Right renal cortex interstitium (tissue), 3 donors: ENCODE results near the gene NAGS. TPM values are rescaled to one million over a fixed set of nuclear protein-coding genes. Genes with fewer than 3 reads are reported as not detected.
"Not testable (repeated sequence)": the region's sequence is repeated elsewhere in the genome, so short reads cannot be mapped to it uniquely, and the experiment has no call there.

Experiments used
- DNase-seq, 3 donors: peaks; one replicate each; pipeline ENCODE4 v3.0.0-alpha.2; 2013; ENCODE audit warnings: low read depth in 3 of 3, low spot score in 2 of 3
- polyA plus RNA-seq, 3 donors: library from polyadenylated mRNA; unstranded; fragments of 120-200 nt; gene quantifications; one replicate each; pipeline ENCODE4 v1.2.1, GENCODE V29; 2013; ENCODE audit not compliant: insufficient read length in 3 of 3

The NAGS gene
- polyA plus RNA-seq, 3 donors: 2.2 to 3.2 (median 3.0) TPM

DNA sequence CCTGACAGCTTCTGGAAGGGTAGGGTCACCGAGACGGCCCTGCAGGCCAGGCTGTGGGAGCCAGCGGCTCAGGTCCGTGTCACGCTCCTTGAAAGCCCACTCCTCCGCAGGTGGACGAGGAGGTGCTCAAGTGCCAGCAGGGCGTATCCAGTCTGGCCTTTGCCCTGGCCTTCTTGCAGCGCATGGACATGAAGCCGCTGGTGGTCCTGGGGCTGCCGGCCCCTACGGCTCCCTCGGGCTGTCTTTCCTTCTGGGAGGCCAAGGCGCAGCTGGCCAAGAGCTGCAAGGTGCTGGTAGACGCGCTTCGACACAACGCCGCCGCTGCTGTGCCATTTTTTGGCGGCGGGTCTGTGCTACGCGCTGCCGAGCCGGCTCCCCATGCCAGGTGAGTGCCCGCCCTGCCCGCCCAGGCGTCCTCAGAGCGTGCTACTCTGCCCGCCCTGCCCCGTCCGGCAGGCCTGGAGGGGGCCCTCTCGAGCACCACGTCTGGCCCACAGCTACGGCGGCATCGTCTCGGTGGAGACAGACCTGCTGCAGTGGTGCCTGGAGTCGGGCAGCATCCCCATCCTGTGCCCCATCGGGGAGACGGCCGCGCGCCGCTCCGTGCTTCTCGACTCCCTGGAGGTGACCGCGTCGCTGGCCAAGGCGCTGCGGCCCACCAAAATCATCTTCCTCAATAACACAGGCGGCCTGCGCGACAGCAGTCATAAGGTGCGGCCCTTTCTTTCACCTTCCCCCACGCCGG lies 1.3 kb downstream of the NAGS start:
- DNase-seq: no peak

DNA sequence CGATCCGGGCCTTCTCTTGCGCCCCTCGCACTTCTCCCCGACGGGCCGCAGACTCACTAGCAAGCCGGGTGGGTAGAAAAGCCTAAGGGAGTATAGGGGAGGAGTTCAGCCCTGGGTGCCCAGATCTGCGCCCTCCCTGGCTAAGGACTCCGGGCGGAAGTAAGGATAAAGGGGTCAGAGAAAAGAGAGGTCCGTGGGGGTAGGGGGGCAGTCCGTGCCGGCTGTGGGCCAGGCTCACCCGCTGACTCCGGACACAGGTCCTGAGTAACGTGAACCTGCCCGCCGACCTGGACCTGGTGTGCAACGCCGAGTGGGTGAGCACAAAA lies 1.8 kb downstream of the NAGS start:
- no peak for DNase-seq

DNA sequence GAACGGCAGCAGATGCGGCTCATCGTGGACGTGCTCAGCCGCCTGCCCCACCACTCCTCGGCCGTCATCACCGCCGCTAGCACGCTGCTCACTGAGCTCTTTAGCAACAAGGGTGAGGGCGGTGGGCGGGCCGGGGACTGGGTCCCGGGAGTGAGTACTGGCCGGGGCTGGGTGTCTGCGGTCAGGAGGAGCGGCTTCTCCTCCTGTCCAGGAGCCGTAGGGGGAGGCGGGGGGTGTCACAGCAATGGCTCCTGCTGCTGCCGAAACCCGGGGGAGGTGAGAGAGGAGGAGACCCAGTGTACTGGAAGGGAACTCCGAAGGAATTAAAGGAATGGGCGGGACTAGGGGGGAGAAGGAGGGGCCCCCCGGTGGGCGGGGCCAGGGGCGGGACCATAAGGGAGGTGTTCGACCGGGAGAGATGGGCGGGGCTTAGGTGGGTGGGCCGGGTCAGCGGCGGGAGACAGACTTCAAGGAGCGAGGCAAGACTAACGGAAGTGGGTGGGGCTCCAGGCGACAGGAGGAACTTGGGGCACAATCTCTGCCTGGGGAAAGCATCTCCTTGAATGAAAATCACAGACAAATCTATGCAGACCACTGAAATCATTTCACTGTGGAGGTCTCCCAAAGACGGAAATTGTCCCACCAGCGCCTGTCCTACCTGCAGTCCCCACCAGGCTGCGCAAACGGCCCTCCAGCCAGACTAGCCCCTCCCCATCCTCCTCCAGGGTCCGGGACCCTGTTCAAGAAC lies 2.4 kb downstream of the NAGS start:
- DNase-seq: peak; percentile 90 to 92 (median 92)

DNA sequence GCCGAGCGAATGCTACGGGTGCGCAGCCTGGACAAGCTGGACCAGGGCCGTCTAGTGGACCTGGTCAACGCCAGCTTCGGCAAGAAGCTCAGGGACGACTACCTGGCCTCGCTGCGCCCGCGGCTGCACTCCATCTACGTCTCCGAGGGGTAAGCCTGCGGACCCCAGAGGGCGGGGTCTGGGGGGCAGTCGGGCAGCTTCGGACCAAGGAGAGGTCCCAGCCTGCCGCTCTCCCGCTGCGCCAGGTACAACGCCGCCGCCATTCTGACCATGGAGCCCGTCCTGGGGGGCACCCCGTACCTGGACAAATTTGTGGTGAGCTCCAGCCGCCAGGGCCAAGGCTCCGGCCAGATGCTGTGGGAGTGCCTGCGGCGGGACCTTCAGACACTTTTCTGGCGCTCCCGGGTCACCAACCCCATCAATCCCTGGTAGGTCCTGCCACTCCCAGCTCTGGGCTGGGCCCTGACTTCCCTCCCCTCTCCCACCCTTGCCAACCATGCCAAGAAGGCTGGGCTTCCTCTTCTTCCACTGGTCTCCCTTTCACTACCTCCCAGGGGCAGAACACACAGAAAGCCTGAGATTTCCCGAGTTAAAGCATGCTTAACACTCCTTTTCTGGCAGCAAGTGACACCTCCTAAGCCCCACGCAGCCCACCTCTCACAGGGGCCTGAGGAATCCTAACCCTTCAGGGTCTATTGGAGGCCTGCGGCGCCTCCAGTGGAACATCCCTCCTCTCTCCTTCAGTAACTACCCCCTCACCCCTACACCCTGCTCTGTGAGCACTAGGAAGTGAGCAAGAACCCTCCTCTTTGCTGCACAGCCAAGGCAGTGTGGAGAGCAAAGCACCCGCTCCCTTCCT lies 3.2 kb downstream of the NAGS start:
- no peak for DNase-seq

DNA sequence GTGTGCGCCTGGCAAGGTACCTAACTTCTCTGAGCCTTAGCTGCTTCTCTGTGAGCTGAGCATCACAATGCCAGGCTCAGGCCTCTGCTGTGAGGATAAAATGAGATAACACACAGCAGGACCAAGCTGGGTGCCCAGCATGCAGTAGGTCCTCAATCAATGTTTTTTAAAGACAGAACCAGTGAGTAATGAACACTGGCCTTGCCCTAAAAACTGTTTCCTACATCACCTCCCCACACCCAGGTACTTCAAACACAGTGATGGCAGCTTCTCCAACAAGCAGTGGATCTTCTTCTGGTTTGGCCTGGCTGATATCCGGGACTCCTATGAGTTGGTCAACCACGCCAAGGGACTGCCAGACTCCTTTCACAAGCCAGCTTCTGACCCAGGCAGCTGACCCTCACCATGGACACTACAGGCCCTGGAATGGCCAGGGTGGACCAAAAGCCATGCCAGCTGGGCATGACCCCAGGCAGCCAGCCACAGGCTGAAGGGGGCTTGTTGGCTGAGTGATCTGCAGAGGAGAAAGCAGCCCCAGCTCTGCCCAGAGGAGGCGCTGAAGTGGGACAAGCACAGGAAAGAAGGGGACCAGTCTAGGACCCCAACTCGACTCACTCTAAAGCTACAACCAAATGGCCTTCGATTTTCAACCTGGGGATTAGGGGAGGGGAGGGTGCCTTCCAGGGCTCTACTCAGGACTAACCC lies 3.9 kb downstream of the NAGS start:
- DNase-seq: no peak

DNA sequence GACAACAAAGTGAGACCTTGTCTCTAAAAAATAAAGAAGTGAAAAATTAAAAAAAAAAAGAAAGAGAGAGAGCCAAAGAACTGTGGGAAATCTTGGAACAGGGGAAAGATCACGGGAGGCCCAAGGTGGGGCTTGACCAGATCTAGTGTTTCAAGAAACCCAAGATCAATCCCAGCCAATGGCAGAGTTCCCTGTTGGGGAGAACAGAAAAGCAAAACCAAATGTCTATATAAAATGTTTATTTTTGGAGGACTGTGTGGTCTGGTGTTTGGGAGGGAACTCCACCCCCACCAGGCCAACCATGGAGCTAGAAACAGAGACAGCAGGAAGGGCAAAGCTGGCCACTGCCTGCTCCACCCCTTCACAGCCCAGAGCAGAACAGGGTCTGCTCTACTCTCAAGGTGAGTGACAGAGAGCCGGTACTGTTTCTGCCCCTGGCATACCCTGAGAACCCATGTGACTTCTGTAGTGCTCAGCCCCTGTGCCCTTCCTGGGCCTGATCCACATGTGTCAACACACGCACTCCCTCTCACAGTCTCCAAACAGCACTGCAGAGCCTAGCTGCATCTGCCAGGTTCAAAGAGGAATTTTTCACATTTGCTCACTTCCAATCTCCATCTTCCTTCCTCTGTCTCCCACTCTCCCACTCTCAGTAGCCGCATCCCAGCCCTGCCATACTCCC lies 6.7 kb downstream of the NAGS start:
- no peak for DNase-seq

DNA sequence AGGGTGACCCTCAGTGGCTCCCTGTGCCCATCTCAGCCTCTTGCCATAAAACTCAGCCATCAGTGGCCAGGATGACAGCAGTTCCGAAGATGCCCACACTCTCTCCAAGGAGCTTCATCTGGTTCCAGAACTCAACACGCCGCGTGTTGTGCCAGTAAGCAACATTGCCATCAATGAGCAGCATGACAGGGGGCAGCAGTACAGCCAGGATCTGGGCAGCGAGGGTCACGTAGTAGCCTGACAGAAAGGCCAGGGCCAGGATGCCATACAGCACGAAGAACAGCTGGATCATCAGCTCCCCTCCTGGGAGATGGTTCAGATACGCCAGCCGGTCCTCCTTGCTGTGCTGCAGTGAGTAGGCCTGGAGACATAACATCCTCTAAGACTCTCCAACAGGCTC lies 7.5 kb downstream of the NAGS start:
- DNase-seq: no peak

DNA sequence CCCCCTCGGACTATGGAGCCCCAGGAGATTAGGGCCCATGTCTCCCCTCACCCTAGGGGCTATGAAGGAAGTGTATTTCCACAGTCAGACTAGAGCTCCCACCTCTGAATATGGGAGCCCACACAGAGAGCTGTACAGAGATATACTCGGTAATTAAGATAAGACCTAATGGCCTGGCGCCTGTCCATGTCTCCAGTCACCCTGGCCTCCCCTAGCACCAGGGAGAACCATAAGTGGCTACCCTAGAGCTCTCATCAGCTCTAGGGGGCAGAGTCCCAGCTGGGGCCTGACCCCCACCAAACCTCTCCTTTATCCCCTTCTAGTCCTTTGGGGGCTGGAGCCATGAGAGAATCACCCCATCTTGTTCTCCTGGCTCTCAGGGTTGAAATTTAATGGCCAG lies 8.0 kb downstream of the NAGS start:
- DNase-seq: no peak

DNA sequence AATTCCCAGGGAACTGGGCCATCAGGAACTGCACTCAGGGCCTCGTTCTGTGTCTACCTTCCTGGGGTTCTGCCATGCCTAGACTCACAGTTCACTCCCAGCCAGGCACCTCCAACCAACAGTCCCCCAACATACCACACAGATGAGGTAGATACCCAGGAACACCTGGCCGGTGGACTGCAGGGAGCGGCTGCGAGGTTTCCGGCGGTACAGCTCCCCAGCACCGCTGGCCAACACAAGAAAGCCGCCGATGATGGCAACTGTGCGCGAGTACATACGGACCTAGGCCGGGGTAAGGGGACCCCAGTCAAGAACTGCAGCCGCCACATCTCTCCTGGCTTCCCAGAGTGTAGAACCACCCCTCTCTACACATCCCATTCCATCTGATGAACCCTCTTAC lies 8.5 kb downstream of the NAGS start:
- DNase-seq: no peak

DNA sequence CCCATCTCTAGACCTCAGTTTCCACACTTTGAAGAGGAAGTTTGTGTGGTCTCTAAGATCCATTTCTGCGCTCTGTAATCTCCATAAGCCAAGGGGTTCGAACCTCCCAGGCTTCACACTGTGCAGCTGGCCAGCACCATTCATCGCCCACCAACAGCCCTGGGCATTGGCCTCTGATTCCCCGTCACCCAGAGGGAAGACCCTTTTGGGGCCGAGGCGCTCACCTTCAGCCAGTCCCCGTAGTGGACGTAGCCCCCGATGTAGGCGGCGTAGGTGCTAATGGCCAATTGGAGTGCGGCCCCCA lies 9.7 kb downstream of the NAGS start:
- no peak for DNase-seq

DNA sequence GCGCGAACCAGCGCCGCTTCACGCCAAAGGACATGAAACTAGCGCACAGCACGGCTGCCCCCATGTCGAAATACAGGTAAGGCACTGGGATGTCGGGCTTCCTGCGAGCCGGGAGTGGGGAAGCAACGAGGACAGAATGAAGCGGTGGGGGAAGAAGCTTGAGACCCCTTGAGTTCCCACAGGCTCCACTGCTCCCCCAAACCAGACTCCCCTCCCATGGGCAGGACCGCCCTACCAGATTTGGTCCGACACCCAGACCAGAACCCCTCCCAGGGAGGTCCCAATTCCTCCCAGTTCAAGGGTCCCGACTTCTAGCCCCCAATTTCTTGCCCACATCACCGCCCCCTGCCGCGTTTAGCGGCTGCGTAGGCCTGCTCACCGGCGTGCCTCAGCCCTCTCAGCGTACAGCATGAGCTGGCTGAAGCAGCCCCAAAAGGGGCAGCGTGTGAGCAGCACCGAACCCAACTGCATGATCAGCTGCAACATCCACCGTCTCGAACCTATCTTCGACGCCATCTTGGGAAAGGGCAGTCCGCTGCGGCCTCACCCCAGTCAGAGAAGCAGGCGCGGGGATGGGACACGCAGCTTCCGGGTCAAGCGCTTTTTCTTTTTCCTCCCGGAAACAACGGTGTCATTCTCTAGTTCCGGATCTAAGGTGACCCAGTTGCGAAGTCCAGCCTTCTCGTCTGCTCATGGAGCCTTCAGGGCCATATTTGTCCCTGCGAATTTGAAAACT lies 10.2 kb downstream of the NAGS start, which contains the start of gene TMEM101:
Gene TMEM101 (minus strand): TSS at position 527 of the 736 bp plus-strand sequence. CDS start 11 bp downstream, at position 516.
- peak; percentile 77 to 85 (median 82) for DNase-seq

DNA sequence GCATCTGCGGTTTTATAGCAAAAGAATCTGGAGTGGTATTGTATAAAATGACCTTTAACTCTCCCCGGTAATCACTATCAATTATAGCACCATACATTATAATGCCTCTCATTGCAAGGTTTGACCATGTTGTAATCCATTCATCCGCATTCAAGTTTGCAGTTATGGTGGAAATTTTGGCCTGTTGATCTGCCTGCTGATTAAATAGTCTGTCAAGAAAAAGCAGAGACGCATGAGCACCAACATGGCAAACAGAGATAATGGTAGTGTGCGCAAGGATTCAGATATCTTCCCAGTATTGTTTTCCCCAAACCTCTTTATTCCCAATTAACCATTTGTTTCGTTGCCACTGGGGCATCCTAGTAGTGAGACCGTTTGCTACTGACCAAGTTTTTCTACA lies 16.8 kb downstream of the NAGS start:
- DNase-seq: not testable (repeated sequence)

DNA sequence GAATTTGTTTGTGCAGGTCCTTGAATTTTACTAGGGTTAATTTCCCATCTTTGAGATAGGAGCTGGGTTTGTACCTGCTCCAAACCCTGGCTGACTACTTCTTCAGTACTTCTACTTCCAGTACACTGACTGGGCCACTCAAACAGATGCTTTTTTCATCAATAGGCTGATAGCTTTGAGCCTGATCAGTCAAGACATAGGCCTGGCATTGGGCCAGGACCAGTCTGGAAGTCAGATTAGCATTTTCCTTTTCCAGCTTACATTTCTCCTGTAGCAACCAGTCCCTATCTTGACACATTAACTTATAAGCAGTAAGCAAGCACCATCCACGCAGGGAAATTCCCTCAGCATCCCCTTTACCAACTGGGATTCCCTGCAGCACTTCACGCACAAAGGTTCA lies 17.8 kb downstream of the NAGS start:
- no peak for DNase-seq

DNA sequence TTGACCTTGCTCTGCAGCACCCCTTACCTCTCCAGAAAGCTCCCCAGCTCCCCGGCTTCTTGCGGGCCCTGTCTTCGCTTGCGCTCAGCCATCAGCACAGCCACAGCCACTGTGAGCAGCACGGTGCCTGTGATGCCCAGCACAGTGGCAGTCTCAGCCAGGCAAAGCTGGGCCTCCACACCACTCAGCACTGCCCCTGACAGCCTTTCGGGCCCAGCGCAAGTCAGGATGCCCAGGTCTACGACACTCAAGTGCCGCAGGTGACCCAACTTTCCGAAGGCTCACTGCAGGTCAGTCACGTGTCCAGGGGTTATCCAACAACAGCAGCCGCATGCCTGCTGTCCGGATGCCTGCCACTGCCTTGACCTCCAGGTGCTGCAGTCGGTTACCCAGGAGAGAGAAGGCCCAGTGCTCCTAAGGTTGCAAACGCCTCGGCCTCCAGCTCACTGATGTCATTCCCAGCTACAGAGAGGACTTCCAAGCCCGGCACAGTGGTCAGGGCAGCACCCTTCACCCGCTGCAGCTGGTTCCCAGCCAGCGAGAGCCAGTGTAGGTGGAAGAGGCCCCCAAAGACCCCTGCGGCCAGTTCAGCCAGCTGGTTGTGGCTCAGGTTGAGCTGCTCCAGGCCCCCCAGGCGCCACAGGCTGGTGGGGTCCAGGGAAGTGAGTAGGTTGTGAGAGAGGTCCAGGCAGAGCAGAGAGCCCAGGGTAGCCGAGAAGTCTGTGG lies 19.3 kb downstream of the NAGS start:
- DNase-seq: no peak

DNA sequence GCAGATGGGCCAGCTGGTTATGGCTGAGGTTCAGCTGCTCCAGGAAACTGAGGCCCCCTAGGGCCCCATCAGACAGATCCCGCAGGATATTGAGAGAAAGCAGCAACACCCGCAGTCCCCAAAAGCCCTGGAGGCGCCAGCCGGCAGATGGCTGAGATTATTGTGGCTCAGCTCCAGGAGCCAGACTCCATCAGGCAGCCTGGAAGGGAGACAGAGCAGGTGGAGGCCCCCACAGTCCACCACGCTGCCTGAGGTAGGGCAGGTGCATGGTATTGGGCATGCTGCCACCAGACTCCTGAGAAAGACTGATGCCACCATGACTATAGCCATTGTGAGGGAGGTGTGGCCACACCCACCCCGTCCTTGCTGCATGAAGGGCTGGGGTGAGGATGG lies 19.8 kb downstream of the NAGS start:
- DNase-seq: no peak

DNA sequence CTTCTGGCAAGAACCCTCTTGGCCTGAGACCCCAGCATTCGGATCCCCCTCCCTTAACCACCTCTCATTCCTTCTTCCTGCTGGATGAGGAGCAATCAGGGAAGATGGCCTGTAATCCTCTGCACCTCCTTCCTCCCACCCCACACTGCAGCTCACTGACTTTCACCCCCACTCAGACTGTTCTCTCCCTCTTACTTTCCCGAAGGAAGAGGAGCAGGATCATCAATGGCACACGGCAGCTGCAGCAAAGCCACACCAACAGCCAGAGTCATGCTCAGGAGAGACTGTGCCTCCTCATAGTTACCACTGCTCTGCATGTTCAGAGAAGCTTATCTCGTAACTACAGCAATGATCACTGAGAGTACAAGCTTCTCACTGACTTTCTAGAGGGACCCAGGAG lies 20.4 kb downstream of the NAGS start:
- DNase-seq: no peak

DNA sequence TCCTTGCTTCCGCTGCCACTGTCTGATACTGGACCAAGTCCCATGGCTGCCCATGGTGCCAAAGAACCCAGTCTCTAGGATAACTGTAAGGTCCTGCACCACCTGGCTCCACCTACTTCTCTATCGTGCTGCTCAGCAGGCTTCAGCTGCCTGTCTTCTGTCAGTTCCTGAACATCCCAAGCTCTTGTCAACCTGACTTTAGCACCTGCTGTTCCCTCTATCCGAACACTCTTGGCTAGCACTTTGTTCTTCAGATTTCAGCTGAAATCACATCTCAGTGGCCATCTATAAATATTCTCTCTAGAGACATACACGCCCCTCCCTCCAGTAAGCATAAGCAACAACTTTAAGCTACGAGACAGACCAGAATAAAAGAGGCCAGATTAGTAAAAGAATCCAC lies 25.3 kb downstream of the NAGS start:
- DNase-seq: no peak

DNA sequence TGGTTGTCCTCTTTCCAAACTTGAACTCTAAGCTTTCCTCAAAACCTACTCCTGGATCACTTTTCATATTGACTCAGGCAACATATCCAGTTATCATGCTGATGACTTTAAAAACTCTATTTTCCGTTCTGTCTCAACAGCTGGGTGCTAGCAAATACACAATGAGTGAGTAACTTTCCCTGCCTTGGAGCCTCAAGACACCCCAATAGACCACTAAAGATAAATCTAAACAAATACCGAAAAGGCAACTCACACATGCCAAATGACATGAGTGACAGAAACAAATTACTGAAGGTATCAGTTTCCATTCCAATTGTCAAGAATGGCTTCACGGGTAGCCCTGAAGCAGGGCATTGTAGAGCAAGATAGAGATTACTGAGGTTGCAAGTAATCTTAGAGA lies 26.1 kb downstream of the NAGS start:
- no peak for DNase-seq

DNA sequence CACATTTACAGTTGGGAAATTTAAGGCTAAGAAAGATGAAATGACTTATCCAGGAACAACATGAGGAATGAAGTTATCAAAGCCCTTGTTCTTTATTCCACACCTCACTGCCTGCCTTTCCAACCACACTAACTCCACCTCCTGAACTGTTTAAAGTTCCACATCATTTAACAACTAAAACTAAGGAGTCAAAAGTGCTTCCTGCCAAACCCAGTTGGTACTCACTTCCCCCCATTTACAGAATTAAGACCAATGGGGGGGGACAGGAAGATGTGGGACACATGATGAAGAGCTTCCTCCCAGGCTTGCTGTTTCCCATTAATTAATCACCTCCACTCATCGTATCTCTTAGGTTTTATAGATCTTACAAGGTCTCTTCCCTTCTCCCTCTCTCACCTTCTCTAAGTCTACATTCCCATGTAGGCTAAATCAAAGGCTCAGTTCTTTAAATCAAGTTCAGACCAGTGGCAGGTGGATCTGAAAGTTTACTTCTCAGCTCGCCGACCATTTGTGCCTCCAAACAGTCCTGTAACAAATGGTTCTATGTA lies 29.5 kb downstream of the NAGS start:
- DNase-seq: no peak
